ENCODE measurements around the gene IER2. TPM values are rescaled to one million over a fixed set of nuclear protein-coding genes. Genes with fewer than 3 reads are reported as not detected.
A peak's percentile ranks its signal among the peaks of the same experiment; 100 is the strongest.

The IER2 gene
- total and polyA plus RNA-seq, 9 of the 15 experiments (the other 6 are each of a cell fraction or from before 2014, with no cell fraction given): 4.5 to 205 (median 23.7) TPM

DNA sequence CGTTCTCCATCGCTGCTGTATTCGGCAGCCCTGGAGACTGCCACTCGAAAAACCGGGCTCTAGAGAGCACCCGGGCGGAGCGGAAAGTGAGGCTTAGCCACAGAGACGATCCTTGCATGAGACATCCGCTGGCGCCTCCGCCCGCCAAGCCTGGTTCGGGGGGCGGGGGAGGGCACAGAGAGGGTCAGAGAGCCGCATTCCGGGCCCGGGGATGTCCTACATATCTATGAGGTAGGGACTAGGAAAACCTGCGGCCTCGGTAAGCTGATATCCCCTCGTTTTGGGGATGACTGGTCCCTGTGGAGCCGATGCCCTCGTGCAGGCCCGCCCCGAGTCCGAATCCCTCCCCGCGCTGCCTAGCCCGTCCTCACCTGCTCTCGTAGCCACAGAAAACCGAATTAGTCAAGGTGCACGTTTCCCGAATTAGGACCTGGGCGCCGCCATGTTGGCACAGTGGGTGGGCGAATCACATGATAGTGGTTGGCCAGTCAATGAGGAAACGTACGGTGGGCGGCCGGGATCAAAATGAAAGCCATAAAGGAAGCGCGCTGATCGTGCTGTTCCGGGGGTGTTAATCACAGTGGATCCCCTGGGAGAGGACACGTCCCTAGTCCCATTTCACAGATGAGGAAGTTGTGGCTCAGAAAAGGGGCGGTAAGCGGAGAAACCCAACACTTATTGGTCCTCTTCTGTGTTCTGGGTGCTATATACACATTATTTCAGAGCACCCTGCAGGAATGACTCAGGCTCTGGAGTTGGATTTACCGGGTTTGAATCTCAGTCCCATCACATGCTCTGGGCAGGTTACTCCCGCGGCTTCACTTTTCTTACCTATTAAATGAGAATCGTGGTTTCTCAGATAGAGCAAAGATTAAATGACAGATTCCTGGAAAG, 33.7 kb upstream of the IER2 start, which contains the start of gene TRMT1 (continued):
- TF ChIP-seq, protein P1, sequence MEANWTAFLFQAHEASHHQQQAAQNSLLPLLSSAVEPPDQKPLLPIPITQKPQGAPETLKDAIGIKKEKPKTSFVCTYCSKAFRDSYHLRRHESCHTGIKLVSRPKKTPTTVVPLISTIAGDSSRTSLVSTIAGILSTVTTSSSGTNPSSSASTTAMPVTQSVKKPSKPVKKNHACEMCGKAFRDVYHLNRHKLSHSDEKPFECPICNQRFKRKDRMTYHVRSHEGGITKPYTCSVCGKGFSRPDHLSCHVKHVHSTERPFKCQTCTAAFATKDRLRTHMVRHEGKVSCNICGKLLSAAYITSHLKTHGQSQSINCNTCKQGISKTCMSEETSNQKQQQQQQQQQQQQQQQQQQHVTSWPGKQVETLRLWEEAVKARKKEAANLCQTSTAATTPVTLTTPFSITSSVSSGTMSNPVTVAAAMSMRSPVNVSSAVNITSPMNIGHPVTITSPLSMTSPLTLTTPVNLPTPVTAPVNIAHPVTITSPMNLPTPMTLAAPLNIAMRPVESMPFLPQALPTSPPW (CRISPR knock-in tag; IDR thresholded peaks at IDR 0.05): peak; percentile 63
- TF ChIP-seq ZBTB7A (IDR thresholded peaks at IDR 0.05; ENCODE audit: borderline replicate concordance, control insufficient read depth, low read depth, low read length) (no peak), ATF1 (CRISPR knock-in tag; IDR thresholded peaks at IDR 0.05) (no peak), ATF1 (tag; IDR thresholded peaks at IDR 0.05) (peak; percentile 64), ZBTB5 (IDR thresholded peaks at IDR 0.05) (no peak), SMARCE1 (IDR thresholded peaks at IDR 0.05) (0 out of 2 replicates have a peak, but pooled peaks have one; percentile 21), RNF219 (CRISPR knock-in tag; IDR thresholded peaks at IDR 0.05) (no peak), NCOA1 (IDR thresholded peaks at IDR 0.05; ENCODE audit: low read depth) (no peak; the same call in 1 of the 2 replicates), DMBX1 (CRISPR knock-in tag; IDR thresholded peaks at IDR 0.05; ENCODE audit: borderline replicate concordance) (no peak), NCOA4 (IDR thresholded peaks at IDR 0.05; ENCODE audit: partially characterized antibody) (no peak), ZNF134 (CRISPR knock-in tag; conservative IDR thresholded peaks at IDR 0.05) (no peak), MBD2 (IDR thresholded peaks at IDR 0.05; ENCODE audit: borderline replicate concordance, low read depth) (peak; percentile 83; the same call in 1 of the 2 replicates), SMAD1 (IDR thresholded peaks at IDR 0.05; ENCODE audit: low read depth, low read length, partially characterized antibody) (no peak), ZNF398 (CRISPR knock-in tag; IDR thresholded peaks at IDR 0.05) (no peak), ZNF212 (CRISPR knock-in tag; IDR thresholded peaks at IDR 0.05) (no peak), HDAC6 (IDR thresholded peaks at IDR 0.05; ENCODE audit: low read depth, low read length) (no peak), PRPF4 (IDR thresholded peaks at IDR 0.05; ENCODE audit: insufficient read depth, low read depth, low read length, poor library complexity, severe bottlenecking) (no peak), ZBTB1 (CRISPR knock-in tag; IDR thresholded peaks at IDR 0.05; ENCODE audit: borderline replicate concordance, low read depth) (no peak), TBP (optimal IDR thresholded peaks at IDR 0.05; ENCODE audit: low read depth, low read length) (peak; percentile 67), RBFOX2 (IDR thresholded peaks at IDR 0.05; ENCODE audit: low read depth, low read length) (peak; percentile 81), ZFP30 (CRISPR knock-in tag; IDR thresholded peaks at IDR 0.05; ENCODE audit: borderline replicate concordance) (no peak)
